Suprapubic skin (tissue), 3 donors: ENCODE results near the gene MAGEC1.

Experiments used
- CTCF ChIP-seq, 2 donors: fragments of 200-600 bp in 1 of 2; fragments of 450-650 bp in 1 of 2; sonication (generic) in 1 of 2; IDR thresholded peaks; one replicate each; pipeline ENCODE4 v1.5.1; 2016 to 2019; ENCODE audit warnings: antibody characterized with exemption in 2 of 2, mild to moderate bottlenecking in 1 of 2, moderate library complexity in 1 of 2
- POLR2A ChIP-seq, 2 donors: fragments of 450-650 bp; IDR thresholded peaks; one replicate each; pipeline ENCODE4 v1.6.1; 2017; ENCODE audit warnings: antibody characterized with exemption in 2 of 2, mild to moderate bottlenecking in 2 of 2, moderate library complexity in 2 of 2

GRCh38 chrX:141904262-141904661 is 568 bp downstream of the MAGEC1 start:
- TF ChIP-seq CTCF (IDR thresholded peaks at IDR 0.05) (no peak), POLR2A (IDR thresholded peaks at IDR 0.05) (no peak)
